Psoas muscle (tissue), 8 donors: ENCODE results near the gene SORCS3. TPM values are rescaled to one million over a fixed set of nuclear protein-coding genes. Genes with fewer than 3 reads are reported as not detected.

ENCODE experiments used
- ATAC-seq, 4 donors: fragments of 200-7000 bp; cut with Tn5 transposase; one replicate each; pipeline ENCODE4 v1.9.1; 2020; ENCODE audit warnings: moderate library complexity in 3 of 4, mild to moderate bottlenecking in 2 of 4
- DNase-seq, 2 donors: peaks; one replicate each; pipeline ENCODE4 v3.0.0-alpha.2; 2020
- H3K27ac ChIP-seq: fragments of 200-600 bp; one replicate; pipeline ENCODE4 v1.8.0; 2022
- H3K27me3 ChIP-seq, 3 donors: fragments of 200-600 bp in 1 of 3; one replicate each; pipeline versions ENCODE4 v1.6.1 to v1.8.0; 2013 to 2022; ENCODE audit warnings: low read length in 2 of 3, mild to moderate bottlenecking in 2 of 3, moderate library complexity in 1 of 3; ENCODE audit not compliant: insufficient read depth in 3 of 3
- H3K36me3 ChIP-seq, 2 donors: fragments of 200-600 bp in 1 of 2; one replicate each; pipeline versions ENCODE4 v1.6.1 to v1.8.0; 2013 to 2022; ENCODE audit warnings: low read depth in 1 of 2, mild to moderate bottlenecking in 1 of 2, moderate library complexity in 1 of 2; ENCODE audit not compliant: insufficient read depth in 1 of 2
- H3K4me1 ChIP-seq: fragments of 200-600 bp; one replicate; pipeline ENCODE4 v1.8.0; 2022
- H3K4me3 ChIP-seq: fragments of 200-600 bp; one replicate; pipeline ENCODE4 v1.8.0; 2022; ENCODE audit warnings: mild to moderate bottlenecking
- H3K9me3 ChIP-seq: fragments of 200-600 bp; one replicate; pipeline ENCODE4 v1.8.0; 2022
- CTCF ChIP-seq: fragments of 200-600 bp; IDR thresholded peaks from one replicate; pipeline ENCODE4 v1.8.0; 2022; ENCODE audit warnings: antibody characterized with exemption
- WGBS, 3 donors: extraction: QIAGEN DNeasy Blood & Tissue Kit; methylation state at CpG; one replicate each; pipeline versions ENCODE4 v1.1.6 to v1.1.7; 2013; 5-methylcytosine and 5-hydroxymethylcytosine counted together
- intact Hi-C, 2 donors: fragments of 100-400 bp; cut with DNase I; formaldehyde crosslinking; loops; one replicate each; pipeline versions ENCODE4 v1.11.0 to v1.14.2; 2022
- polyA plus RNA-seq, 3 donors: library from polyadenylated mRNA; stranded (reverse); fragments of 200-250 nt; gene quantifications; one replicate each; pipeline ENCODE4 v1.2.3, GENCODE V29; 2013
- total RNA-seq, 4 donors: library from RNA; stranded (reverse); fragmentation: NEBNext Ultra II Directional in 2 of 4; extraction: Animal tissue kit (Norgen Biotek cat#: 25700) in 2 of 4; gene quantifications; one replicate each; pipeline versions ENCODE4 v1.2.1 to v1.2.4, GENCODE V29; 2021 to 2023
- donor health status: healthy with polysubstance abuse.
- donor health status: DM: no; HTN: no; CAD: no; lungs with moderate emphysema.
- donor health status: Bipolar disorder and iron deficiency.
- donor health status: healthy.
- donor health status: DM: yes; HTN: yes; CAD: no.
- donor health status: DM: no; HTN: no; CAD: no.
- donor health status: DM: no; HTN: no; CAD: no.
- donor health status: DM: yes; HTN: yes; CAD: no.

The SORCS3 gene
- total and polyA plus RNA-seq, 7 donors = 0.01 TPM; not detected in 6

- intact Hi-C loops = no loop called here
- no peak overlapping the region for H3K4me3 ChIP-seq
- no peak for ATAC-seq
- no peak for TF ChIP-seq CTCF
- H3K27ac ChIP-seq = no peak overlapping the region
- H3K36me3 ChIP-seq = no peaks in the 10 kb centered on the region
- WGBS, 3 donors = 73 to 79% (median 77%) methylated on average over 2 of the region's 2 CpGs
- peaks cover 0 to 5% (median 0%) of the 10 kb centered on the region in 3 donors for H3K27me3 ChIP-seq
- no peaks in the 10 kb centered on the region for H3K4me1 ChIP-seq
- no peak for DNase-seq
- H3K9me3 ChIP-seq = no peaks in the 10 kb centered on the region
Observed at GRCh38 chr10:104617831-104618230, 23.3 kb upstream of the SORCS3 start.

GRCh38 chr10:104622175-104622574, 18.9 kb upstream of the SORCS3 start:
- TF ChIP-seq CTCF = no peak
- Histone ChIP-seq H3K4me1 (no peaks in the 10 kb centered on the region), H3K4me3 (no peak overlapping the region), H3K9me3 (no peaks in the 10 kb centered on the region), H3K27me3 (peaks cover 0 to 5% (median 0%) of the 10 kb centered on the region in 3 donors), H3K27ac (no peak overlapping the region), H3K36me3 (no peaks in the 10 kb centered on the region)
- ATAC-seq (no peak), DNase-seq (no peak)
- intact Hi-C loops = no loop called here
- 67 to 92% (median 90%) methylated on average over 1 of the region's 1 CpG for WGBS, 3 donors

GRCh38 chr10:104622598-104623209, 18.4 kb upstream of the SORCS3 start:
- no peak for DNase-seq
- no peak for ATAC-seq
- Histone ChIP-seq H3K27ac (no peak overlapping the region), H3K4me1 (no peaks in the 10 kb centered on the region), H3K36me3 (no peaks in the 10 kb centered on the region), H3K27me3 (peaks cover 0 to 5% (median 0%) of the 10 kb centered on the region in 3 donors), H3K9me3 (no peaks in the 10 kb centered on the region), H3K4me3 (no peak overlapping the region)
- no peak for TF ChIP-seq CTCF
- intact Hi-C loops = no loop called here
- 33 to 39% (median 39%) methylated on average over 4 of the region's 4 CpGs for WGBS, 3 donors

- no peak for ATAC-seq
- no peak for DNase-seq
- Histone ChIP-seq H3K27me3 (peaks cover 0 to 9% (median 3%) of the 10 kb centered on the region in 3 donors), H3K9me3 (no peaks in the 10 kb centered on the region), H3K4me1 (no peaks in the 10 kb centered on the region), H3K27ac (no peak overlapping the region), H3K36me3 (no peaks in the 10 kb centered on the region), H3K4me3 (no peak overlapping the region)
- intact Hi-C loops = no loop called here
- 77 to 81% (median 78%) methylated on average over 26 of the region's 26 CpGs for WGBS, 3 donors
- no peak for TF ChIP-seq CTCF
Observed at GRCh38 chr10:104630731-104631130, 10.4 kb upstream of the SORCS3 start.

- no peaks in the 10 kb centered on the region for H3K4me1 ChIP-seq
- no peak overlapping the region for H3K27ac ChIP-seq
- no peak overlapping the region for H3K4me3 ChIP-seq
- intact Hi-C loops = no loop called here
- no peak for TF ChIP-seq CTCF
- DNase-seq (no peak), ATAC-seq (no peak)
- H3K27me3 ChIP-seq = peaks cover 0 to 9% (median 7%) of the 10 kb centered on the region in 3 donors
- 57 to 85% (median 58%) methylated on average over 3 of the region's 3 CpGs for WGBS, 3 donors
- H3K9me3 ChIP-seq = no peaks in the 10 kb centered on the region
- no peaks in the 10 kb centered on the region for H3K36me3 ChIP-seq
Observed at GRCh38 chr10:104631946-104632345, 9.1 kb upstream of the SORCS3 start.
